Activated CD4-positive, alpha-beta T cell treated with anti-CD3 and anti-CD28 coated beads, Interleukin-2, amount 50 U/mL, for 16 hours (primary cell): ENCODE data around the gene ZNF544.
"Not testable (repeated sequence)": the region's sequence is repeated elsewhere in the genome, so short reads cannot be mapped to it uniquely, and the experiment has no call there.

Experiments
- DNase-seq: peaks from one replicate; pipeline ENCODE4 v3.0.0-alpha.2; 2020

ZNF544 gene

GRCh38 chr19:58305932-58306323 lies 77.2 kb downstream of the ZNF544 start:
- DNase-seq: no peak

GRCh38 chr19:58307736-58308135 lies 79.0 kb downstream of the ZNF544 start:
- DNase-seq: no peak

- not testable (repeated sequence) for DNase-seq
These were observed 82.0 kb downstream of the ZNF544 start for GRCh38 chr19:58310685-58311084.

GRCh38 chr19:58311345-58311865 lies 82.7 kb downstream of the ZNF544 start:
- no peak for DNase-seq
